ENCODE measurements around the gene SLCO1C1. TPM values are rescaled to one million over a fixed set of nuclear protein-coding genes. Genes with fewer than 3 reads are reported as not detected.

Gene SLCO1C1
- total RNA-seq: not detected in 2 replicates

GRCh38 chr12:20695232-20695631, at the start of gene SLCO1C1:
SLCO1C1 (plus strand) TSS chr12:20695332; CDS start chr12:20699577, 4,245 bp downstream.

Other genes with a start within 250 kb of the SLCO1C1 start
- not detected in 2 replicates for gene SLCO1B3, start 115.4 kb downstream of the SLCO1C1 start, total RNA-seq

Measured in smooth muscle cell of the umbilical artery (primary cell).